DOHH2 (cell line): ENCODE measurements around the gene EMP3.
A peak's percentile ranks its signal among the peaks of the same experiment; 100 is the strongest.

Source experiments
- H3F3A ChIP-seq: fragments of 200-600 bp; sonication (generic), shearing (Covaris generic); 2 replicates; pipeline ENCODE4 v1.6.0; 2016; ENCODE audit warnings: antibody characterized with exemption, mild to moderate bottlenecking; ENCODE audit not compliant: control insufficient read depth, insufficient read depth
- H3K27ac ChIP-seq: fragments of 200-600 bp; sonication (generic); 2 replicates; pipeline ENCODE4 v1.5.1; 2014; ENCODE audit warnings: low read depth, mild to moderate bottlenecking, low read length, moderate library complexity
- H3K27me3 ChIP-seq: fragments of 200-600 bp; sonication (generic); 2 replicates; pipeline ENCODE4 v1.6.1; 2014; ENCODE audit warnings: mild to moderate bottlenecking, low read length, mixed read lengths; ENCODE audit not compliant: control insufficient read depth
- H3K36me3 ChIP-seq: fragments of 200-600 bp; sonication (generic); 2 replicates; pipeline ENCODE4 v1.6.1; 2014; ENCODE audit warnings: mild to moderate bottlenecking, low read length, moderate library complexity, mixed read lengths; ENCODE audit not compliant: control insufficient read depth
- H3K4me1 ChIP-seq: fragments of 200-600 bp; sonication (generic); 2 replicates; pipeline ENCODE4 v1.6.1; 2014; ENCODE audit warnings: mild to moderate bottlenecking, low read length, mixed read lengths; ENCODE audit not compliant: control insufficient read depth
- H3K4me2 ChIP-seq: fragments of 200-600 bp; sonication (generic); 2 replicates; pipeline ENCODE4 v1.6.0; 2014; ENCODE audit warnings: mild to moderate bottlenecking, low read length, moderate library complexity
- H3K4me3 ChIP-seq: fragments of 200-600 bp; sonication (generic); 2 replicates; pipeline ENCODE4 v1.5.1; 2014; ENCODE audit warnings: mild to moderate bottlenecking, low read length, mixed read lengths
- H3K79me2 ChIP-seq: fragments of 200-600 bp; sonication (generic); 2 replicates; pipeline ENCODE4 v1.6.1; 2014; ENCODE audit warnings: mild to moderate bottlenecking, low read length, mixed read lengths; ENCODE audit not compliant: control insufficient read depth
- H3K9me2 ChIP-seq: fragments of 200-600 bp; sonication (generic); replicated peaks from 2 replicates; pipeline ENCODE4 v1.6.1; 2014; ENCODE audit warnings: mild to moderate bottlenecking, low read length, mixed read lengths; ENCODE audit not compliant: control insufficient read depth
- H3K9me3 ChIP-seq: fragments of 200-600 bp; sonication (generic); 2 replicates; pipeline ENCODE4 v1.6.1; 2014; ENCODE audit warnings: antibody characterized with exemption, low read length, mixed read lengths; ENCODE audit not compliant: control insufficient read depth, insufficient read depth
- H4K20me1 ChIP-seq: fragments of 200-600 bp; sonication (generic); 2 replicates; pipeline ENCODE4 v1.6.0; 2014; ENCODE audit warnings: low read depth, mild to moderate bottlenecking, antibody characterized with exemption, low read length, moderate library complexity; ENCODE audit not compliant: control insufficient read depth, insufficient read depth
- EZH2phosphoT487 ChIP-seq: fragments of 200-600 bp; sonication (generic); IDR thresholded peaks from 2 replicates; pipeline ENCODE4 v1.6.1; 2017; ENCODE audit warnings: borderline replicate concordance, mild to moderate bottlenecking, antibody characterized with exemption, low read length, moderate library complexity, mixed read lengths
- TF ChIP-seq, protein P1 (sequence below): fragments of 200-600 bp; sonication (generic); IDR thresholded peaks from one replicate; pipeline ENCODE4 v1.5.1; 2014; ENCODE audit warnings: antibody characterized with exemption, mild to moderate bottlenecking, low read depth, low read length; ENCODE audit not compliant: poor library complexity, severe bottlenecking

EMP3 gene

DNA sequence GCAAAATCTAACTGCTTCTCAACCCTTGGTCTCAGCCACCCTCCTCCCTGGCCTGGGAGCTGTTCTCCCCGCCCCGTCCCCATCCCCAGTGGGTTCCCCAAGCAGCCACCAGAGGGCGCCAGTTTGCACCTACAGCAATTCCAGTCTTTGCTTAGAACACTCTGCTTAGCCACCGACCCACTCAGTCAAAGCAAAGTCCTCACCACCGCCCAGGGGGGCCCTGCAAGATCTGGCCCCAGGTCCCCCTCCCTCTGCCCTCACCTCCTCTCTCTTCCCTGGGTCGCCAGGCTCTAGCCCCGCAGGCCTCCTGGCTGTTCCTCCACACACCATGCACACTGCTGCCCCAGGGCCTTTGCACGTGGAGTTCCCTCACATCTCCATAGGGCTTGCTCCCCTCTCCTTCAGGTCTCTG is 26.0 kb downstream of the EMP3 start:
- no peaks in the 10 kb centered on the region for H3K36me3 ChIP-seq
- H3F3A ChIP-seq = no peaks in the 10 kb centered on the region
- no peaks in the 10 kb centered on the region for H3K9me2 ChIP-seq
- H3K79me2 ChIP-seq = no peaks in the 10 kb centered on the region
- H3K4me1 ChIP-seq = no peaks in the 10 kb centered on the region
- no peak overlapping the region for H3K27ac ChIP-seq
- no peaks in the 10 kb centered on the region for H3K27me3 ChIP-seq
- H3K4me3 ChIP-seq = no peak overlapping the region
- H3K9me3 ChIP-seq = no peaks in the 10 kb centered on the region
- TF ChIP-seq EZH2phosphoT487 = no peak
- TF ChIP-seq, protein P1, sequence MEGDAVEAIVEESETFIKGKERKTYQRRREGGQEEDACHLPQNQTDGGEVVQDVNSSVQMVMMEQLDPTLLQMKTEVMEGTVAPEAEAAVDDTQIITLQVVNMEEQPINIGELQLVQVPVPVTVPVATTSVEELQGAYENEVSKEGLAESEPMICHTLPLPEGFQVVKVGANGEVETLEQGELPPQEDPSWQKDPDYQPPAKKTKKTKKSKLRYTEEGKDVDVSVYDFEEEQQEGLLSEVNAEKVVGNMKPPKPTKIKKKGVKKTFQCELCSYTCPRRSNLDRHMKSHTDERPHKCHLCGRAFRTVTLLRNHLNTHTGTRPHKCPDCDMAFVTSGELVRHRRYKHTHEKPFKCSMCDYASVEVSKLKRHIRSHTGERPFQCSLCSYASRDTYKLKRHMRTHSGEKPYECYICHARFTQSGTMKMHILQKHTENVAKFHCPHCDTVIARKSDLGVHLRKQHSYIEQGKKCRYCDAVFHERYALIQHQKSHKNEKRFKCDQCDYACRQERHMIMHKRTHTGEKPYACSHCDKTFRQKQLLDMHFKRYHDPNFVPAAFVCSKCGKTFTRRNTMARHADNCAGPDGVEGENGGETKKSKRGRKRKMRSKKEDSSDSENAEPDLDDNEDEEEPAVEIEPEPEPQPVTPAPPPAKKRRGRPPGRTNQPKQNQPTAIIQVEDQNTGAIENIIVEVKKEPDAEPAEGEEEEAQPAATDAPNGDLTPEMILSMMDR = peak; percentile 97
- H3K4me2 ChIP-seq = no peak overlapping the region
- H4K20me1 ChIP-seq = 0 out of 2 replicates have a peak, but pooled peaks cover 4% of the 10 kb centered on the region

DNA sequence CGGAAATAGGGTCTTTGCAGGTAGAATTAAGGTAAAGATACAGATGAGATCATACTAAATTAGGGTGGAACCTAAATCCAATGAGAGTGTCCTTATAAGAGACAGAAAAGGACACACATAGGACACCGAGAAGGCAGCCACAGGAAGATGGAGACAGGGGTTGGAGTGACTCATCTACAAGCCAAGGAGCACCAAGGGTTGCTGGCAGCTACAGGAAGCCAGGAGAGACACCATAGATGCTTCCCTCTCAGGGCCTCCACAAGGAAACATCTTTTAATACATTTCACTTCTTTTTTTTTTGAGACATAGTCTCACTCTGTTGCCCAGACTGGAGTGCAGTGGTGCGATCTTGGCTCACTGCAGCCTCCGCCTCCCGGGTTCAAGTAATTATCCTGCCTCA is 28.3 kb downstream of the EMP3 start:
- Histone ChIP-seq H3F3A (no peaks in the 10 kb centered on the region), H3K9me3 (no peaks in the 10 kb centered on the region), H3K4me2 (no peak overlapping the region), H3K79me2 (no peaks in the 10 kb centered on the region), H3K4me3 (no peak overlapping the region), H3K27ac (no peak overlapping the region), H3K27me3 (no peaks in the 10 kb centered on the region), H3K9me2 (no peaks in the 10 kb centered on the region), H4K20me1 (no peaks in the 10 kb centered on the region), H3K36me3 (no peaks in the 10 kb centered on the region), H3K4me1 (no peaks in the 10 kb centered on the region)
- TF ChIP-seq, protein P1 = no peak
- TF ChIP-seq EZH2phosphoT487 = no peak

GRCh38 chr19:48354332-48354992 is 29.1 kb downstream of the EMP3 start:
- no peaks in the 10 kb centered on the region for H3K4me1 ChIP-seq
- no peaks in the 10 kb centered on the region for H3K9me2 ChIP-seq
- H4K20me1 ChIP-seq = no peaks in the 10 kb centered on the region
- H3K4me2 ChIP-seq = no peak overlapping the region
- no peaks in the 10 kb centered on the region for H3K27me3 ChIP-seq
- no peaks in the 10 kb centered on the region for H3K36me3 ChIP-seq
- TF ChIP-seq, protein P1 = no peak
- no peak for TF ChIP-seq EZH2phosphoT487
- no peaks in the 10 kb centered on the region for H3K79me2 ChIP-seq
- H3K27ac ChIP-seq = no peak overlapping the region
- no peaks in the 10 kb centered on the region for H3K9me3 ChIP-seq
- H3K4me3 ChIP-seq = no peak overlapping the region
- no peaks in the 10 kb centered on the region for H3F3A ChIP-seq
